Upper lobe of left lung (tissue), 4 donors: ENCODE data around the gene SHCBP1L.

Experiments
- CTCF ChIP-seq, 6 experiments: fragments of 450-650 bp in 4 of 6; fragments of 200-600 bp in 2 of 6; sonication (generic) in 2 of 6; IDR thresholded peaks; one replicate each; pipeline ENCODE4 v1.5.1; 2016 to 2019; ENCODE audit warnings: antibody characterized with exemption in 6 of 6
- EP300 ChIP-seq, 4 donors: sonication (generic); formaldehyde crosslinking; IDR thresholded peaks; one replicate each; pipeline ENCODE4 v1.5.1; 2017; ENCODE audit warnings: antibody characterized with exemption in 4 of 4, control low read depth in 2 of 4
- POLR2A ChIP-seq, 4 donors: fragments of 450-650 bp; IDR thresholded peaks; one replicate each; pipeline ENCODE4 v1.5.1; 2016 to 2017; ENCODE audit warnings: antibody characterized with exemption in 4 of 4, mild to moderate bottlenecking in 2 of 4
- POLR2AphosphoS5 ChIP-seq, 2 donors: sonication (generic); formaldehyde crosslinking; IDR thresholded peaks; one replicate each; pipeline ENCODE4 v1.5.1; 2017; ENCODE audit warnings: antibody characterized with exemption in 2 of 2

- no peak for TF ChIP-seq CTCF (IDR thresholded peaks at IDR 0.05)
- no peak for TF ChIP-seq POLR2A (IDR thresholded peaks at IDR 0.05)
- no peak for TF ChIP-seq POLR2AphosphoS5 (IDR thresholded peaks at IDR 0.05)
- no peak for TF ChIP-seq EP300 (IDR thresholded peaks at IDR 0.05)
Observed at GRCh38 chr1:182968151-182968741, 15.3 kb upstream of the SHCBP1L start.
